GM18508 (cell line): ENCODE measurements around the gene FKBP8.
"Not testable (repeated sequence)": the region's sequence is repeated elsewhere in the genome, so short reads cannot be mapped to it uniquely, and the experiment has no call there.

Experiments used
- ATAC-seq: cut with Tn5 transposase; IDR thresholded peaks from one replicate; pipeline ENCODE4 v1.9.1; 2021; ENCODE audit warnings: moderate number of reproducible peaks; ENCODE audit not compliant: insufficient read depth, unreplicated experiment

FKBP8 gene

DNA sequence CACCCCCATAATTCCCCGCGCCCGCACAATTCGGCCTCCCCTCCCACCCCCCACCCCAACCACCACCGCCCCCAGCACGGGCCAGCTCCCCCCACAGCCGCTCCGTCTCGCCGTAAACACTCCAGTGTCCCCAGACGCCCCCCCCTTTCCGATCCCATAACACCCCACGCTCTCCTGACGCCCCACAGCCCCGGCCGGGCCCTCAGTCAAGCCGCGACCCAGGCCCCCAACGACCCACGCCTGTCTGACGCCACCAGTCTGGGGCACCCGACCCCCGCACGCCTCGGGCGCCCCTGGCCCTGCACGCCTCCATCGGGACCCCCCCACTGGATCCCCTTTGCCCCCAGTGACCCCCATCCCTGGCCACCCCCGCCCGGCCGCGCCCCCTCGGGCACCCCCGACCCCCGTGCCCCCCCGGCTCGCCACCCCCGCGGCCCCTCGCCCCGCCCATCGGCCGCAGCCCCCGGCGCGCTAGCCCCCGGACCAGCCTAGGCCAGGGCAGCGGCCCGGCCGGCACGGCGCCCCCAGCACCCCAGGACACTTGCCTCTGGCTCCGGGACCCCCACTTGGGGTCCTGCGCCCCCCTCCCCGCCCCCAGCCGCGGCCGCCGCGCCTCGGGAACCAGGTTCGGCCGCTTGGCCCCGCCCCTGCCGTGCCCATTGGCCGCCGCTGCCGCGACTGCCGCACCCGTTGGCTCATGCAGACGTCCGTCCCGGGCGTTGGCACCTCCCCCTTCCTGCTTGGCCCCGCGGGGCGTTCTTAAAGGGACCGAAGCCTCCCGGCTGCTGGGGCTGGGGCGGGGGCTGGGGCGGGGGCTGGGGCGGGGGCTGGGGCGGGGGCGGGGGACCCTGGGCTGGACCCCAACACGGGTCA lies at the start of gene FKBP8:
Gene FKBP8 (minus strand): TSS at position 633 of the 873 bp plus-strand sequence. CDS start 1,603 bp downstream, outside the sequence.
- peak; percentile 52 for ATAC-seq

DNA sequence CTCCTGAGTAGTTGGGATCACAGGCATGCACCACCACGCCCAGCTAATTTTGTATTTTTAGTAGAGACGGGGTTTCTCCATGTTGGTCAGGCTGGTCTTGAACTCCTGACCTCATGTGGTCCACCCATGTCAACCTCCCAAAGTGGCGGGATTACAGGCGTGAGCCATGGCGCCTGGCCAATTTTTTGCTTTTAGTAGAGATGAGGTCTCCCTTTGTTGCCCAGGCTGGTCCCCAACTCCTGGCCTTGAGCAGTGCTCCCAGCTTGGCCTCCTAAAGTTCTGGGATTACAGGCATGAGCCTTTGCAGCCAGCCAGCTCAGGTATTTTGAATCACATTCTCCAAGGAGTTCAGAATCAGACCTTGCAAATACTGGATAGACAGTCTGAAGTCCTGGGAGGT lies 49.4 kb upstream of the FKBP8 start:
- ATAC-seq, result not testable (repeated sequence)

DNA sequence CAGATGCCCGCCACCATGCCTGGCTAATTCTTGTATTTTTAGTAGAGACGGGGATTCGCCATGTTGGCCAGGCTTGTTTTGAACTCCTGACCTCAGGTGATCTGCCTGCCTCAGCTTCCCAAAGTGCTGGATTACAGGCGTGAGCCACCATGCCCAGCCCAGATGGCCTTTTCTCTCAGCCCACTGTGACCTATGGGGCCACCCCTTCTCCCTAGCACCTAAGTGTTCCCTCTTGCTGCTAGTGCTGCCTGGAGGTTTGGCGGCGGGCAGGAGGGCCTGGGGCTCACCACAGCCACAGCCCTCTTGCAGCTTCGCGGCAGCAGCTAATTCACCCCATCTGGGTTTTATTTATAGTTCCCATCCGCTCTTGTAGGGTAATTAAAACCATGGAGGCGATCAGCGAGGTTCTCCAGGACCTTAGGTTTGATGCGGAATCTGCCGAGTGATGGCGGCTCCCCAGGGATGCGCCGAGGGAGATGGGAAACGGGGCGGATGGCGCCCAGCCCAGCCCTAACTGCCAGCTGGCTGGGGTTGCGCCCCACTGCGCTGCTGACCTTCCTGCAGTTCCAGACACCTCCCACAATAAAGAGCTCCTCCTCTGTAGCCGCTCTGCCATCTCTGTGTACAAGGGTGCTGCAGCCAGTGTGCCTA lies 48.5 kb upstream of the FKBP8 start:
- no peak for ATAC-seq

DNA sequence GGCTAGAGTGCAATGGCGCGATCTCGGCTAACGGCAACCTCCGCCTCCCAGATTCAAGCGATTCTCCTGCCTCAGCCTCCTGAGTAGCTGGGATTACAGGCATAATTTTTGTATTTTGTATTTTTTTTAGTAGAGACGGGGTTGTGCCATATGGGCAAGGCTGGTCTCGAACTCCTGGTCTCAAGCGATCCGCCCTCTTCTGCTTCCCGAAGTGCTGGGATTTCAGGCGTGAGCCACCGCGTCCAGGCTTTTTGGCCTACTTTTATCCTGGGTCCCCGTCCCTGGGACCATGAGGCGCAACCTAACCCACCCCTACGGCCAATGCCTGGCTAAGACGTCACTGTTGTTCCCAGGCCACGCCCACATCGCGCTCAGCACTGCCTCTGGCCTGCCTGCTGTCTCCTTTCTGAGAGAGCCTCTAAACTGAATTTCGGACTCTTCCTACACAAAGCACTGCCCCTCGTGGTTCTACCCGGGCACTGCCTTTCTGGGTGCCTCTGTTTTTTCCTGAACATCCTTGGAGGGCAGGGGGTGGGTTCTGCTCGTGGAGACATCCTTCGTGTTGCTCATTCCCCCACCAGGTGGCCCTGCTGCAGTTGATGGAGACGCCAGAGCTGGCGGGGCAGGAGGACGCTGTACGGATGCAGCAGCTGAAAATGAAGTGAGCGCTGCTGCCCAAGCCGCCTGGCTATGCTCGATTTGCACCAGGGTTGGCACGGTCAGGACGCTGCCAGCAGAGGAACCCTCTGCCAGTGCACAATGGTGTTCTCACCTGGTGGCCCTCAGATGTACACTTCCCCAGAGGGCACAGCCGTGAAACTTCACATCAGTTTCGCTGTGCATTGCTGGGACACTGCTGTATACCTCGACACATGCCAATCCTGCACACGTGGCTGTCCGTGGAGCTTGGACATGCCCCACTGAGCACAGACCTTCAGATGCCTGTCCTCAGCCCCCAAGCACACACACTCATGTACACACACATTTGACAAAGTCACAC lies 47.2 kb upstream of the FKBP8 start:
- no peak for ATAC-seq

DNA sequence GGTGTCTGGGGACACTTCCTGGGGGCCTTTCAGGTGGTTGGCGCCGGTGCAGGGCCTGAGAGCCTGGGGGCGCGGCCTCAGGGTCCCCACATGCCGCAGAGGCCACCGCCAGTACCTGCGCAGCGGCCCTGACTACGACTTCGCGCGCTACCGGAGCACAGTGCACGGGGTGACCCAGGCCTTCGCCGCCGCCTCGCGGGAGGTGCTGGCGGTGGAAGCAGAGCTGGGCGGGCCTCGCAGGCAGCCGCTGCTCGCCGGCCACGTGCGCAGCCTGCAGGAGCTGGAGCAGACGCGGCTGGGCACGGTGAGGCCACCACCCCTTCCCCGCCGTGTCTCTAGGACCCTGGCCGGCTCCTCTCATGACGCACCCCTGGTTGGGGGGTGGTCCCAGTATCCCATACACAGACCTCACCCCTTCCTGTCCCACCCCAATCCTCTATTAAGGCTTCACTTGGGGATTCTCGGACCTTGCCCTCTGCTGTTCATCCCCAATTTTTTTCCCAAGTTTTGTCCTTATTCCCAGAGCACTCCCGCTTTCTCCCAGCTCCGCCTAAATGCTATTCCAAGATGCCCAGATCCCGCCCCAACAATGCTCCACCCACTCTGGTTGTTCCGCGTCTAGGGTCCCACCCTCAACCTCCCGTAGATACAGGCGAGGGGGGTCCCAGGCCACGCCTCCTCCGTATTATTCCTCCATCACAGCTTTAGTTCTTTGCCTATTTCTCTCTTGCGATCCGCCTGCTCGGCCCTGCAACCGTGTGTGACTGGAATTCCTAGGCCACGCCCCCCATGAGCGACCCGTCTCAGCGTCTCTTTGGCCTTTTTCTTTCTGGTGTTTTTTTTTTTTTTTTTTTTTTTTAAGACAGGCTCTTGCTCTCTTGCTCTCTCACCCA lies 46.3 kb upstream of the FKBP8 start:
- ATAC-seq, result no peak

DNA sequence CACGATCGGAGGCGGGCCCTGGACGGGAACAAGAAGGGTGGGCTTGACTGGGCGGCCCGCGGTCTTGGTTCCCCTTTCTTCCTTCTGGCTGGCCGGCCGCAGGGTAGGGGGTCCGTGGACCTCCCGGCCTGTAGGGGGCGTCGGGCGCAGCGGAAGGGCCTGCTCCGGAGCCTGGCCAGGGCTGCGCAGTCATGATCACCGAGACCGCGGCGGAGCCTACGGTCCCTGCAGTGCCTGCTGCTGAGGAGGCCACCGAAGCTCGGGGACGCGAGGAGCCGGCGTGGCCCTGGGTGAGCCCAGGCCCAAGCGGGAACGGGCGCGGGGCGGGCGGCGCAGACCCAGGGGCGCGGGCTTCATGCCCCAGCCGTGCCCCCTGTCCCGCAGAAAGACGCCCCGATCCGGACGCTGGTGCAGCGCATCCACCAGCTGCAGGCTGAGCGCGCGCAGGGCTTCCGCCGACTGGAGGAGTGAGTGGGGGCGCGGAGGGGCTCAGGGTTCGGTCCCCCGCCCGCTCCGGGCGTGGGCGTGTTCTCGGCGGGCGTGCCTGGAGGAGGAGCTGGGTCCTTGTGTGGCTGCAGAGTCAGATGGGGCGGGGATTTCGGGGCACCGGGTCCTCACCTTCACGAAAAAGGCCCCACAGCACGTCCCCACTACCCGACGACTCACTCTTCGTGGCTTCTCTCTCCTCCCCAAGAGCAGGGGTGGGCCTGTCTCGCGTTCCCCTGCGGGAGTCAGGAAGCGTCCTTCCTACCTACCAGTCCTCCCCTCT lies 45.4 kb upstream of the FKBP8 start, which contains the start of gene REX1BD:
Gene REX1BD (plus strand): TSS at position 188 of the 769 bp plus-strand sequence. CDS start 4 bp downstream, at position 192.
- no peak for ATAC-seq

DNA sequence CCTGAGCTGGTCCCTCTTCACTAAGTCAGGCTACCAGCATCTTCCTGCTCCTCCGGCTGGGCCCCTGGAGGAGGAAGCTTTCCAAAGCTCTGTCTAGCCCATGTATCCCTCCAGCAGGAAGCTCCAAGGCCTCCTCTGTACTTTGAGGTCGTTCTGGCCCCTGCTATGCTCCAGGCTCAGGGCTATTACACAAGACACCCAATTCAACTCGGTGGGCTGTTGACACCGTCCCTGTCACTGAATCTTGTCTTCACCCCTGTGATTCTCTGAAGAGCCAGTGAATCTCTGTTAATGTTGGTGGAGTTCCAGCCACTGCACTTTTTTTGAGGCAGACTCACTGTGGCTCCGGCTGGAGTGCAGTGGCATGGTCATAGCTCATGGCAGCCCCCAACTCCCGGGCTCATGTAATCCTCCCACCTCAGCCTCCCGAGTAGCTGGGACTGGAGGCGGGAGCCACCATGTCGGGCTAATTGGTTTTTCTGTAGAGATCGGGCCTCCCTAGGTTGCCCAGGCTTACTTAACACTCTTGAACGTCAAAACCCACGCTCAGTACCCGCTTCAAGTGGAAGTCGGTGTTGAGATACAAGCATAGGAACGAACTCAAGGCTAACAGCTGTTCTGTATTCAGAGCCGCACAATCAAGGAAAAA lies 44.7 kb upstream of the FKBP8 start:
- ATAC-seq, result no peak

DNA sequence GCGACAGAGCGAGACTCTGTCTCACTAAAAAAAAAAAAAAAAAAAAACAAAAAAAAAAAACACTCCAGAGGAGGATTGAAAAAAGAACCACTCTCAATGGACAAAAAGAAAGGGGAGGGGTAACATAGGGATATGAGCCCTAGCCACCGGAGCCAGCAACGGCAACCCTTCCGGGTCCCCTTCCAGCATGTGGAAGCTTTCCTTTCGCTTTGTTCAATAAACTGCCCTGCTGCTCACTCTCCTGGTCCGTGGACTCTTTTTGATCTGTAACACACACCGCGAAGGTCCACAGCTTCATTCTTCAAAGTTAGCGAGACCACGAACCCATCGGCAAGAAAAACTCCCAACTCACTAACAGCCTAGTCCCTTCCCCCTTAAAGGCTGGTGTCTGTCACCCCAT lies 44.2 kb upstream of the FKBP8 start:
- ATAC-seq, result no peak

DNA sequence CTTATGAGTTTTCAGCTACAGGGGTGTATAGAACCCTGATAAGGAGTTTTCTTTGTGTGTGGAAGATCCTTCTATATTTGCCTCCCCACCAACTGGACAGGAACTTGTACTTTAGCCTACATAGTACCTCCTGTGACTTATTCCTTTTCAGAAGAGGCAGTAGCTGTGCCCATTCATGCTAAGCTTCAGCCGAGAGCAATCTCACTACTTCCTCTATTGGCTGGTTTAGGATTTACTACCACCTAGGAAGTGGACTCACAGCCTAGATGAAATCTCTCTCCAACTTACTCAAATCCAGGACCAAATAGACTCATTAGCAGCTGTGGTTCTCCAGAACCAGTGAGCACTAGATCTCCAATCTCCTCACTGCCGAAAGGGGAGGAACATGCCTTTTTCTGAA lies 42.9 kb upstream of the FKBP8 start:
- no peak for ATAC-seq

DNA sequence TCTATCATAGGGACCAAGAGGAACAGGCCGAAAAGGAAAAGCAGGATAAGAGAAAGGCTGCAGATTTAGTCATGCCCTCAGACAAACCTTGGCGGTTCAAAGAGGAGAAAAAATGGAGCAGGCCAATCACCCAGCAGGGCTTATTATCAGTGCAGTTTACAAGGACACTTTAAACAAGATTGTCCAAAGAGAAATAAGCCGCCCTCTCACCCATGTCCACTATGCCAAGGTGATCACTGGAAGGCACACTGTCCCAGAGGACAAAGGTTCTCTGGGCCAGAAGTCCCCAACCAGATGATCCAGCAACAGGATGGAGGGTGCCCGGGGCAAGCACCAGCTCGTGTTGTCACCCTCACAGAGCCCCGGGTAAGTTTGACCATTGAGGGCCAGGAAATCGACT lies 36.9 kb upstream of the FKBP8 start:
- no peak for ATAC-seq

DNA sequence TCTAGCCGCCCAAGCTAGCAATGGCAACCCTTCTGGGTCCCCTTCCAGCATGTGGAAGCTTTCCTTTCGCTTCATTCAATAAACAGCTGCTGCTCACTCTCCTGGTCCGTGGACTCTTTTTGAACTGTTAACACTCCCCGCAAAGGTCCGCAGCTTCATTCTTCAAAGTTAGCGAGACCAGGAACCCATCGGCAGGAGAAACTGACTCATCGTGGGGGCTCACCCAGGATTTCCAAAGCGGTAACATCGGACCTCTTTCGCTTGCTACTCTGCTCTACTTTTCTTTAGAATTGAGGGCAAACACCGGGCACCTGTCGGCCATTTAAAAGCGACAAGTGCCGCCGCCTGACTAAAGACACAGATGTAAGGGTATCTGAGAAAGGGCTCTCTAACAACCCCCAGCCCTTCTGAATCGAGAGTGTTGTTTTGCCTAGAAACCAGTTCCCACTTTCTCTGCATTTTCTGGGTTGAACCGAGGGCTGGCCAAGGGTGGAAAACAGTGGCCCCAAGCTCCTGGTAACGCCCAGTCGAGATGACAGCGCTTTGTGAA lies 34.1 kb upstream of the FKBP8 start:
- no peak for ATAC-seq

DNA sequence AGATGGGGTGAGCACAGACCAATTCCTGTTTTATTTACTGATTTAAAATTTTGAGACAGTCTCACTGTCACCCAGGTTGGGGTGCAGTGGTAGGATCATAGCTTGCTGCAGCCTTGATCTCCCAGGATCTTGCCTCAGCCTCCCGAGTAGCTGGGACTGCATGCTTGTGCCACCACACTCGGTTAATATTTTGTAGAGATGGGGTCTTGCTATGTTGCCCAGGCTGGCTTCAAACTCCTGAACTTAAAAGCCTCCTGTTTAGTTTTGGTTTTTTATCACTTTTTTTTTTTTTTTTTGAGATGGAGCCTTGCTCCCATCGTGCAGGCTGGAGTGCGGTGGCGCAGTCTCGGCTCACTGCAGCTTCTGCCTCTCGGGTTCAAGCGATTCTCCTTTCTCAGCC lies 33.0 kb upstream of the FKBP8 start:
- ATAC-seq, result no peak

DNA sequence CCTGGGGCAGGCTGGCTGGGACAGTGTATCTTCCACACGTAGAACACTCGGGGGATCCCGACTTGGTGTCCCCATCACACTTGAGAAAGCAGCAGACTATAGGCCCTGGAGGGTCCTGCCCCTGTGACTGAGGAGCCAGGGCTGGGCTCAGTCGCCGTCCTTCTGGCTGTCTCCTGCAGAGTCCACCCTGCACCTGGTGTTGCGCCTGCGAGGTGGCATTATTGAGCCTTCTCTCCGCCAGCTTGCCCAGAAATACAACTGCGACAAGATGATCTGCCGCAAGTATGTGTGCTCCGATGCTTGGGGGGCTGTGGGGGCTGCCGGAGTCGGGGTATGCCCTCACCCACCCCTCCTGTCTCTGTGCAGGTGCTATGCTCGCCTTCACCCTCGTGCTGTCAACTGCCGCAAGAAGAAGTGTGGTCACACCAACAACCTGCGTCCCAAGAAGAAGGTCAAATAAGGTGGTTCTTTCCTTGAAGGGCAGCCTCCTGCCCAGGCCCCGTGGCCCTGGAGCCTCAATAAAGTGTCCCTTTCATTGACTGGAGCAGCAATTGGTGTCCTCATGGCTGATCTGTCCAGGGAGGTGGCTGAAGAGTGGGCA lies 31.4 kb upstream of the FKBP8 start:
- no peak for ATAC-seq

DNA sequence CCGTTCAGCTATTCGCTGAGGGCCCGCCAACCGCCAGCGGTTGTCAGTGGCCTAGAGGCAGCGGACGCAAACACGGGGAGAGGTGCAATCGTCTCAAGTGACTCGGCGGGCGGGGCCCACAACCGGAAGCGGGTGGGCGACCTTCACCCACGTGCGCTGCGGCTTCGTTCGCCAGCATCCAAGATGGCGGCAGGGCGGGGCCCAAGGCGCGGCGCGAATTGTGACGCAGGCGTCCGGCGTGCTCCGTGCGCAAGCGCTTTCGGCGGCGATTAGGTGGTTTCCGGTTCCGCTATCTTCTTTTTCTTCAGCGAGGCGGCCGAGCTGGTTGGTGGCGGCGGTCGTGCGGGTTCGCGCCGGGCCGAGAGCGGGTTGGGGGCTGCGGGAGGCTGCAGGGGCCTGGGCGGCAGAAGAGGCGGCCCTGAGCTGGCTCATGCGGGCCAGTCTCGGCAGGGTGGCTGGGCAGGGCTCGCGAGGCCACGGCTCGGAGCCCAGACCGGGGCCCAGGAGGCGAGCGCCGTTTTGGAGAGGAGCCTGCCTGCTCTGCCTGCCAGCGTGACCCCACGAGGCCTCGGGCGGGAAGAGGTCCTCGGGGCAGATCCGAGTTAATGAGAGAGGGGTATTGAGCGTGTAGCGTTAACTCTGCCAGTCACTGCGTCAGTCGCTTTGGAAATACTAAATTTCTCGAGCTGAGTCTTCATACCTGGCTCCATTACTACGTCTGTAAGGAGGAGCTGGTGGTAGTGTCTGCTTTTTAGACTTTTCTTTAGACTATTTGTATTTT lies 28.4 kb upstream of the FKBP8 start, which contains the start of gene UBA52:
Gene UBA52 (plus strand): TSS at position 294 of the 781 bp plus-strand sequence. CDS start 1,444 bp downstream, outside the sequence.
- ATAC-seq, result peak; percentile 59

DNA sequence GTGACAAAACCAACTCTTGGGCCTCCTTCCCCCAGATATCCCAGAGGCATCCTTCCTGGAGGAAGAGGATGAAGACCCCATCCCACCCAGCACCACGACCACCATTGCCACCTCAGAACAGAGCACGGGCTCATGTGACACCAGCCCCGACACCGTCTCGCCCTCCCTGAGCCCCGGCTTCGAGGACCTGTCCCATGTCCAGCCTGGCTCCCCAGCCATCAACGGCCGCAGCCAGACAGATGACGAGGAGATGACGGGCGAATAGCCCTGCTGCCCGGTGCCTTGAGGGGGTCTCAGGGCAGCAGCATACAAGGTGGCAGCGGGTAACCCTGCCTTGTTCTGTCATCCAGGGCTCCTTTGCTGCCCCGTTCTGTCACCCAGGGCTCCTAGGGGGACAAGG lies 25.0 kb upstream of the FKBP8 start:
- ATAC-seq, result no peak

DNA sequence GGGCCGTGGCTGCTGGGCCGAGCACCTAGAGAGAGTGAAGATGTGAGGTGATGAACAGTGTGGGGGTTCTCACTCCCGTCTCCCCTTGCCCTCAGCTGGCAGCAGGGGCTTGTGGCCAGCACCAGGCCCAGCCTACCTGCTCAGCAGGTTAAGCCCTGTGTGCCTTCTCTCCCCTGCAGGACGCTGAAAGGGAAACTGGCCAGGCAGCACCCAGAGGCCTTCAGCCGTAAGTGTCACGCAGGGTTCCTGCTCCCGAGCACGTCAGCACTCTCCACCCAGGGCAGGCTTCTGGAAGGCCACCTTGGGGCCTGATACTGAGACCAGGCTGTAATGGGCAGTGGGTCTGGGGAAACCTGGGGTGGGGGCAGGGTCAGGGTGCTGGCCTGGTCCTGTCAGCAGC lies 23.6 kb upstream of the FKBP8 start:
- no peak for ATAC-seq

DNA sequence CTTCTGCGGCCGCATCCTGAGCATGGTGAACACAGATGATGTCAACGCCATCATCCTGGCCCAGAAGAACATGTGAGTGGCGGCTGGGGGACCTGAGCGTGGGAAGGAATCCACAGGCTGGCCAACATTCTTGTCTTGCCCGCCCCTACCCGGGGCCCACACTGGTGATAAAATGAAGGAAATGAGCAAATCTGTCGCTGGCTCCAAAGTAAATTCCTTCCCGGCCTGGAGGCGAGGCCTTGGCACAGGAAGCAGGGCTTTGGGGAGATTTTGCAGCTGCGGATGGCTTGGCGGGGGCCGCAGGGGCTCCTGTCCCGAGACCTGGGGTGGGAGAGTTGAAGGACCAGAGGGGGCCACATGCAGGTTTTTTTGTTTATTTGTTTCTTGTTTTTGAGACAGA lies 18.7 kb upstream of the FKBP8 start:
- ATAC-seq, result no peak
